HG02763 (cell line): ENCODE results near the gene RSPH1.
A peak's percentile ranks its signal among the peaks of the same experiment; 100 is the strongest.

Experiments
- ATAC-seq: cut with Tn5 transposase; IDR thresholded peaks from one replicate; pipeline ENCODE4 v1.9.1; 2021; ENCODE audit warnings: mild to moderate bottlenecking, moderate library complexity; ENCODE audit not compliant: unreplicated experiment

Gene RSPH1

GRCh38 chr21:42532466-42533181 is 36.6 kb upstream of the RSPH1 start:
- ATAC-seq: no peak

GRCh38 chr21:42531771-42532170 is 35.7 kb upstream of the RSPH1 start:
- ATAC-seq: no peak

DNA sequence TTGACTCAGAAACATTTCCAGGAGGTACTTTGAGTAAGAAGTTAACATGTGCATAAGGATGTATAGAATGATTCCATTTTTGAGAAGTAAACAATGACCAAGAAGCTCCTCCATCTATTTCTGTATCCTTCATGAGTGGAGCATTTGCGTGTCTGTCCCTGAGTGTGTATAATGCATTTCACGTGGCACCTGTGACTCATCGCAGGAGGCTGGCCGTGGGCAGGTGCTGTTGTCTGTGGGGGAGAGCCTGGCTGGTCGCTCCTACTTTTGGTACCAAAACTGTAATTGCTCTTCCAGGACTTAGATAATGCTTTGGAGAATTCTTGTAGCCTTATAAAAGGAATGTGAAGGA is 34.1 kb upstream of the RSPH1 start:
- ATAC-seq: no peak

DNA sequence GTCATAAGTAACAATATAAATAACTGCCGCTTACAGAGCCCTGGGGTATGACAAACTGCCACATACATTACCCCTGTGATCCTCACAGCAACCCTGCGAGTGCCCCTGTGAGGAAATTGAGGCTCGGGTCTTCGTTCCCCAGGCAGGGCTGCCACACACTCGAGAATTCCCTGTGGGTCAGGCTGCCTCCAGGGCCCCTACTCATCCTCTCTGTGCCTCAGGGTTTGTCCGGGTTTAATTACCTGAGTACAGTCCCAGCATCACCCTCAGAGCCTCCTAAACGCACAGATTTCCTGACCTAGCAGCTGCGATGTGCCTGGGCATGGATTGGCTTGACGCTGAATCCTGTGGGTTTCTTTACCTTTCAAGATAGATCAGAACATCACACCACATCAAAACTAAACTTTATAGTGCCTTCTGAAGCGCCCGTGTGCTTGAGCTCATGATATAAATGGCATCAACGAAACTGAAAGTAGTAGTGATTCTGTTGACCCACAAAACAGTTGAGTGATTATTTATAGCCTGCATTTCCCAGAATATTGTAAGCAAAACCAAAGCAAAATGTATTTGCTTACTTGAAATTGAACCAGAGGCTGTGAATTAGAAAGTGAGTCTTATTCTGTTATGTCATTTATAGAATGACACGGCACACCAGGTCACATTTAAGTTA is 31.6 kb upstream of the RSPH1 start:
- peak; percentile 26 for ATAC-seq

- no peak for ATAC-seq
Observed at GRCh38 chr21:42527127-42527488, 31.1 kb upstream of the RSPH1 start.

DNA sequence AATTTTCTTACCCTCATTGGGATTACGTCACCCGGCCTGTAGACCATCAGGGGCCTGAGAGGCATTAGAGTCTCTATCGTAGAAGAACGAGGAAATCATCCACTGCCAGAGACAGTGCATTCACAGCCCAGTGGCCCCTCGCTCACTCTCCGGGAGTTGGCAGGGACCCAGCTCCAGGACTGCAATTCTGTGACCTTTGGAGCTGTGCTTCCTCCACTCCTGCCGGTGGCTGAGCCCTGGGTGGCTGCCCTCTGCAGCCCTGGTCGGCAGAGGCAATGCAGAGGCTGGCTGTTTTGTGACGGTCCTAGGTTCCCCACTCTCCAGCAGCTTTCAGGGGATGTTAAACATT is 30.3 kb upstream of the RSPH1 start:
- ATAC-seq: no peak

DNA sequence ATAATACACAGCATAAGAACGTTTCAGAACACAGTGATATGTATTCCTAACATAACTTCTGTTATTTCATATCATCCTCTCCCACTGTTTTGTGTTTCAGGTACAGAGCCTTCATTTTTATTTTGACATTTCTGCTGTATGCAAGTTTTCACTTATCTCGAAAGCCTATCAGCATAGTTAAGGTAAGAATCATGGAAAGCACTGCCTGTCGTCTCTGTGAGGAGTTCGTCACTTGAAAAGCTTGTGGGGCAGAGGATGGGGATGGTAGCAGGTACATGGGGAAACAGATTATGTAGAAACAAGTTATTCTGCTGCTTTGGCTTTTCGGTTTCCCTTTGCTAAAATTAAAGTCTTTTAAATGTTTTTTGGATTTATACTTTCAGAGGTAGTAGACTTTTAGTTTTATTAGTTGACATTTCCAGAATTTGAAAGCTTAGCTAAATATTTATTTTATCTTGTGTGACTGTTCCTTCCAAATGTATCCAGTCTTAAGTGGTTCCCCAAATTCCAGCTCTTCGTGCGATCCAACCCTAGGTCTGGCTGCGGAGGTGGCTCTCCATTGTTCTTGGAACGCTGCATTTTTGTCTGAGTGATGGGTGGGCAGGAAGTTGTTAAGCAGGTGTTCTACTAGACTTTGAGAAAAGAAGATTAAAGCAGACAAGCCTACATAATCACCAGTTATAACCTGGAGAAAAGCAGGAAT is 29.8 kb upstream of the RSPH1 start:
- no peak for ATAC-seq

DNA sequence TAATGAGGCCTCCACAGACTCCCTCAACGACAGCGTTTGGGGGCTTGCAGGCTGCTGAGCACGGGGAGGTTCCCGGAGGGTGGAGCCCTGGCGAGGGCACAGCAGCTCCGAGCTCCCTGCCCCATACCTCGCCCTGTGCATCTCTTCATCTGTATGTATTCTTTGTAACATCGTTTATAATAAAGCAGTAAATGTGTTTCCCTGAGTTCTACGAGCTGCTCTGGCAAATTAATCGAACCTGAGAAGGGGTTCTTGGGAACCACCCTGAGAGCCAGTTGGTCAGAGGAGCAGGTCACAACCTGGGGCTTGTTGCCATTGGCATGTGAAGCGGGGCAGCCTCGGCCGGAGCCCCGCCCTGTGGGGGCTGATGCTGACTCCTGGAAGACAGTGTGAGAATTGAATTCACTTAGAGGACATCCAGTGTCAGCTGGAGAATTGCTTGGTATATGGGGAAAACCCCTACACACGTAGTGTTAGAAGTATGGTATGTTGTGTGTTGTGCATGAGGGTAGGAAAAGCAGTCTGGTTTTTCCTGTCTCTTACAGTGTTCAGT is 29.1 kb upstream of the RSPH1 start:
- peak; percentile 17 for ATAC-seq

DNA sequence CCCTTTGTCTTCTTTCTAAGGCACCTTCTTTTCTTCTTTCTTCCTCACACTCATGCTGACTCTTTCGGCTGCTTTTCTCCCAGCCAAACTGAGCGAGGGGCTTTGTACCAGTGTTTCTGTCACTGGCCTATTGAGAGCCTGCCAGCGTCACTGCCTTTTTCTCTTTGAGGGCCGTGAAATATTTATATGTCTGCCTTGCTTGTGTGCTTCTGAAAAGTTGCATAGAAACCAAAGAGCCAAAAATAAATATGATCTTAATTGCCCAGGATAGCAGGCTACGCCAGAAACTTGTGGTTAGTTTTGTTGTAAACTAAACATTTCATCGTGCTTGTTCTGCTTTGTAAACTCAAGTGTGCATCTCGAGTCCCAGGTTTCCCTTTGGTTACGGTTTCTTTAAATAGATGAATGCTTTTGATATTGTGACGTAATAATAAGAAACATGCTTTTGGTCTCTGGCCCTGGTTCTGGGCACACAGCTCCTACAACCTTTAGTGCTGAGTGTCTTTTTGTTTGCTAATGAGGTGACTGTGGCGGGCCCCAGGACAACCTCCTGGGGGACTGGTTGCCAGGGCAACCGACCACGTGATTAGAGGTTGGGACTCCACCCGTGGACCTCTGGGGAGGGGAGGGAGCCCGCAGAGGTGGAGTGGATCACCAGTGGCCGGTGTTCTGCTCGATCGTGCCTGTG is 28.5 kb upstream of the RSPH1 start:
- ATAC-seq: peak; percentile 72

GRCh38 chr21:42523941-42524340 is 27.9 kb upstream of the RSPH1 start:
- ATAC-seq: no peak

DNA sequence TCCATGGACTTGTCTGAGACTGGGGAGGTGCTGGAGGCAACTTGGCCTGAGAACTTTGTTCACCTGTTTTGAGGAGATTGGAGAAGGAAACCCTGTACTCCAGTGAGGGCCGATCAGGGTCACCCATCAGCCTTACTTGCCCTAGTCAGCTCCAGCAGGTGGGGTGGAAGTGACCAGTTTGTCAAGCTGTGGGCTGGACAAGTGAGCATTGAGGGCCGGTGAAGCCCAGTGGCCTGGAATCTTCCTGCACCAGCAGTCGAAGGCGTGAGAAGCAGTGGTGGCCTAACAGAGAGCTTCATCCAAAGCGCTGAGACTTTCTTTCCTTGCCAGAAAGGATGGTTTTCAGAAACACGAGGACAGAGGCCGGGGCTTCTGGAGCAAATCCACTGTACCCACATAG is 27.2 kb upstream of the RSPH1 start:
- no peak for ATAC-seq

- no peak for ATAC-seq
Observed at GRCh38 chr21:42522771-42523170, 26.7 kb upstream of the RSPH1 start.

GRCh38 chr21:42522271-42522670 is 26.2 kb upstream of the RSPH1 start:
- ATAC-seq: no peak

DNA sequence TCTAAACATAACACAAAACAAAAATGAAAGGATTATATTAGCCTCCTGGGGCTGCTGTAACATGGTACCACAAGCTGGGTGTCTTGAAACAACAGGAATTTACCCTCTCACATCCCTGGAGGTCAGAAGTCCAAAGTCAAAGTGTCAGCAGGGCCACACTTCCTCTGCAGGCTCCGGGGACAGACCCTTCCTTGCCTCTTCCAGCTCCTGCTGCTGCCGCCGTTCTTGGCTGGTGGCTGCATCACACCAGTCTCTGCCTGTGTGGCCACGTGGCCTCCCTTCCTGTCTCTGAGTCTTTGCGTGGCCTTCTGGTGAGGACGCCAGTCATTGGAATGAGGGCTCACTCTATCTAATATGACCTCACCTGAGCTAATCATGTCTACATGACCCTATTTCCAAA is 25.8 kb upstream of the RSPH1 start:
- no peak for ATAC-seq

DNA sequence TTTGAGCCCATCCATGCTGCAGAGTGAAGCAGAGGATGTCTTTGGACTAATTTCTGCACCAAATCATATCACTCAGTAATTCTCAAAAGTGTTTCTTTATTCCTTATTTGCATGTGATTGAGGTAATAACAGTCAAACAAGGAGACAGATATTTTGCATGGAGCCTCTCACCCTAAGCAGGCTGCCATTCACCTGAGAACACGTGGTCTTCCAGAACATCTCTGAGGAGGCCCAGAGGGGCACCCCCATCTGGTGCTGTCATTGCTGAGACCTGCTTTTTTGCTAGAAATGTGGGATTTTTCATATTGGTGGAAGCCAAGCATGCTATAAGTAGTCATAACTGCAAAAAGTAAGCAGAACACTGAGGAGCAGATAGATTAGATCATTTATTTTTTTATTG is 25.4 kb upstream of the RSPH1 start:
- ATAC-seq: no peak

GRCh38 chr21:42520628-42521253 is 24.7 kb upstream of the RSPH1 start:
- ATAC-seq: no peak

DNA sequence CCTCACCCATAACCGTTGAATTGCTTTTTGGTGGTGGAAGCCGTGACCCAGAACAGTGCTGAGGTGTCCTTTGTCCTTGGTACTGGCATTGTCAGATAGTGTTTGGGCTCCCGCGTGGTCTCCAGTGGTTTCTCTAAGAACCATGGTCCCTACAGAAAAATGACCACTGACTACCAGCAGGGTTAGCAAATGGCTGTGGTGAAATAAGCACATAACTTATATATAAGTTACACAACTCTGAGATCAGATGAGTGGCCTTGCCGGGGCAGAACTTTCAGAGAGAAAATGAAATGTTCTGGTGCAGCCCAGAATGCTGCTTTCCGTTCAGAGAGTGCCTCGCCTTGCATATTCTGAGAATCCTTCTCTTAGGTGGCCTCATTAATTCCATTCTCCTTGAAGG is 22.6 kb upstream of the RSPH1 start:
- no peak for ATAC-seq

DNA sequence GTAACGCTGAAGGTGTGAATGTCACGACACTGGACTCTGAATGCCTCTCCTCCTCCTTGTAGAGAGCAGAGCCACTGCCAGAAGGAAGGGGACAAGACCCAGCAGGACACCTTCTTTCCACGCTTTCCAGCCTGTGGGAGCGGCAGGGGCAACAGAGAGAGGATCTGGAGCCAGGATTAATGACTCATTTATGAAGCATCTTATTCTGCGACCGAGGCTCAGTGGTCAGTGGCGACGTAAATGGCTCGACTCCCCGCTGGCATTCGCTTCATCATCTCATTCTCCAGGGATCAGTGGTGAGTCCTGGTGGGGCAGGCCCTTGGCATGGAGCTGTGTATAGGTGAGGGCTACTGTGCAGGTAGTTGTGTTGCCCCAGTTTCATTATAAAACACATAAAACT is 22.2 kb upstream of the RSPH1 start:
- ATAC-seq: no peak

DNA sequence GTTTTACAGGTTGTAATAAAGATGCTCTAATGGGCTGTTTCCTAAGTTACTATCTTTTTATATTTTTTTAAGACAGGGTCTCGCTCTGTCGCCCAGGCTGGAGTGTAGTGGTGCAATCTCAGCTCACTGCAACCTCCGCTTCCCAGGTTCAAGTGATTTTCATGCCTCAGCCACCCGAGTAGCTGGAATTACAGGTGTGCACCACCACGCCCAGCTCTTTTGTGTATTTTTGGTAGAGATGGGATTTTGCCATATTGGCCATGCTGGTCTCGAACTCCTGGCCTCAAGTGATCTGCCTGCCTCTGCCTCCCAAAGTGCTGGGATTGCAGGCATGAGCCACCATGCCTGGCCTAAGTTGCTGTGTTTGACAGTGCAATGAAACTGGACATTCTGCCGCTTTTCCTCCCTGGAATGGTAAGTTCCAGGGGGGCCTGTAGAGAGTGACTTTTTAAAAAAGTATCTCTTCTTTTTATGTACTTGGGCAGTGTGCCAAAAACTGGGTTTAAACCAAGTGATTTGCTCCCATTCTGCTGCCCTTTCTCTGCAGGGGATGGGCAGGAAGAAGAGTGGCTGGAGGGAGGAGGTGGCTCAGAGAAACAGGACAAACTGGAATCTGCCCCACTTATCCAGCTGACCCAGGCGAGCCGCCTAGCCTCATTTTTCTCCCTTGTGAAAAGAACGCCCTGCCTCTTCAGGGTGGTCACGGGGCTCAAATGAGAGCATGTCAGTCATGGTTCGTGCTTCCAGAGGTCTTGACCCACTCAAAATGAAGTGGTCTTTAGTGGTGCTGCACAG is 19.9 kb upstream of the RSPH1 start:
- ATAC-seq: no peak

GRCh38 chr21:42514883-42515228 is 18.8 kb upstream of the RSPH1 start:
- ATAC-seq: no peak
